Measurements from ENCODE around the gene BLTP3B. TPM values are rescaled to one million over a fixed set of nuclear protein-coding genes. Genes with fewer than 3 reads are reported as not detected.

BLTP3B gene
- total RNA-seq, result 10.4 and 16.2 TPM in 2 replicates

GRCh38 chr12:100142851-100143559 is at the start of gene BLTP3B:
Gene BLTP3B (minus strand): TSS chr12:100142874. CDS start chr12:100142635, 239 bp downstream.

Other genes starting within 250 kb of the BLTP3B start
- gene ANKS1B, start 157.9 kb downstream of the BLTP3B start, total RNA-seq, result 0.19 TPM in 1 of 2 replicates, not detected in the other
- gene ACTR6, start 57.9 kb upstream of the BLTP3B start, total RNA-seq, result 8.4 and 13.5 TPM in 2 replicates
- gene DEPDC4, start 124.2 kb upstream of the BLTP3B start, total RNA-seq, result 0.32 and 0.82 TPM in 2 replicates
- 27.7 and 40.8 TPM in 2 replicates for gene SCYL2, start 124.3 kb upstream of the BLTP3B start, total RNA-seq
- not detected in 2 replicates for gene SLC17A8, start 214.2 kb upstream of the BLTP3B start, total RNA-seq

All from bladder microvascular endothelial cell (primary cell).